CD14-positive monocyte (primary cell): Measurements from ENCODE around the gene SPTBN1. TPM values are rescaled to one million over a fixed set of nuclear protein-coding genes. Genes with fewer than 3 reads are reported as not detected.

Source experiments
- DNase-seq, 3 donors: peaks; one replicate each; pipeline ENCODE4 v3.0.0-alpha.2; 2011 to 2022
- H2AFZ ChIP-seq: 2 replicates; pipeline ENCODE4 v1.6.0; 2012; ENCODE audit warnings: mild to moderate bottlenecking, low read depth, low read length, inconsistent platforms; ENCODE audit not compliant: insufficient read depth, poor library complexity, severe bottlenecking
- H3K27ac ChIP-seq, 2 donors: 1 replicate in 1 of 2; 2 replicates in 1 of 2; pipeline ENCODE4 v1.5.1; 2012 to 2013; ENCODE audit warnings: low read length in 2 of 2, control low read depth in 1 of 2, inconsistent platforms in 1 of 2, low read depth in 1 of 2, mild to moderate bottlenecking in 1 of 2
- H3K27me3 ChIP-seq, 2 donors: one replicate each; pipeline versions ENCODE4 v1.6.0 to v1.6.1; 2011 to 2013; ENCODE audit warnings: low read length in 2 of 2; ENCODE audit not compliant: control insufficient read depth in 2 of 2, insufficient read depth in 2 of 2
- H3K36me3 ChIP-seq, 2 donors: replicated peaks in 1 of 2; 1 replicate in 1 of 2; 2 replicates in 1 of 2; pipeline versions ENCODE4 v1.5.1 to v1.6.1; 2012 to 2013; ENCODE audit warnings: low read length in 2 of 2, control low read depth in 1 of 2, inconsistent platforms in 1 of 2, mild to moderate bottlenecking in 1 of 2; ENCODE audit not compliant: insufficient read depth in 2 of 2, control insufficient read depth in 1 of 2
- H3K4me1 ChIP-seq, 2 donors: 1 replicate in 1 of 2; 2 replicates in 1 of 2; pipeline versions ENCODE4 v1.5.1 to v1.6.1; 2012 to 2013; ENCODE audit warnings: low read length in 2 of 2, control low read depth in 1 of 2, inconsistent platforms in 1 of 2, mild to moderate bottlenecking in 1 of 2, moderate library complexity in 1 of 2; ENCODE audit not compliant: insufficient read depth in 2 of 2, control insufficient read depth in 1 of 2
- H3K4me2 ChIP-seq: replicated peaks from 2 replicates; pipeline ENCODE3; 2012; ENCODE audit warnings: low read length, moderate library complexity, mild to moderate bottlenecking; ENCODE audit not compliant: poor library complexity, severe bottlenecking; ENCODE audit errors: extremely low read depth
- H3K4me3 ChIP-seq, 3 experiments: fragments of 200-600 bp in 1 of 3; sonication (generic) in 1 of 3; replicated peaks in 1 of 3; 1 replicate in 2 of 3; 2 replicates in 1 of 3; pipeline ENCODE4 v1.5.1; 2011 to 2013; ENCODE audit warnings: low read length in 3 of 3, mild to moderate bottlenecking in 3 of 3, control low read depth in 2 of 3, low read depth in 2 of 3, inconsistent platforms in 1 of 3, moderate library complexity in 1 of 3
- H3K79me2 ChIP-seq: 2 replicates; pipeline ENCODE4 v1.6.0; 2012; ENCODE audit warnings: mild to moderate bottlenecking, control low read depth, inconsistent platforms, low read length, moderate library complexity; ENCODE audit not compliant: insufficient read depth
- H3K9ac ChIP-seq: 2 replicates; pipeline ENCODE4 v1.6.0; 2017; ENCODE audit warnings: low read length, mild to moderate bottlenecking; ENCODE audit not compliant: insufficient read depth, poor library complexity, severe bottlenecking
- H3K9me3 ChIP-seq, 2 donors: replicated peaks in 1 of 2; 1 replicate in 1 of 2; 2 replicates in 1 of 2; pipeline versions ENCODE4 v1.5.1 to v1.6.1; 2012 to 2013; ENCODE audit warnings: low read length in 2 of 2, control low read depth in 1 of 2; ENCODE audit not compliant: control insufficient read depth in 1 of 2, insufficient read depth in 1 of 2
- H4K20me1 ChIP-seq: 2 replicates; pipeline ENCODE4 v1.6.0; 2012; ENCODE audit warnings: mild to moderate bottlenecking, low read length, control low read depth, moderate library complexity; ENCODE audit not compliant: insufficient read depth
- H3K27ac Mint-ChIP-seq, 7 donors: one replicate each; pipeline ENCODE4 v1.8.0; 2020; ENCODE audit warnings: mild to moderate bottlenecking in 7 of 7, mixed read lengths in 7 of 7, moderate library complexity in 6 of 7, inconsistent platforms in 2 of 7
- H3K27me3 Mint-ChIP-seq, 3 donors: one replicate each; pipeline ENCODE4 v1.8.0; 2021 to 2022; ENCODE audit warnings: low read depth in 3 of 3, mild to moderate bottlenecking in 3 of 3, mixed read lengths in 3 of 3, moderate library complexity in 3 of 3, inconsistent platforms in 1 of 3
- H3K36me3 Mint-ChIP-seq, 2 donors: one replicate each; pipeline ENCODE4 v1.8.0; 2020; ENCODE audit warnings: mixed read lengths in 2 of 2, inconsistent platforms in 1 of 2, mild to moderate bottlenecking in 1 of 2
- H3K4me1 Mint-ChIP-seq: one replicate; pipeline ENCODE4 v1.8.0; 2020; ENCODE audit warnings: mild to moderate bottlenecking, mixed read lengths
- H3K4me3 Mint-ChIP-seq, 2 donors: one replicate each; pipeline ENCODE4 v1.8.0; 2020; ENCODE audit warnings: mild to moderate bottlenecking in 2 of 2, mixed read lengths in 2 of 2, moderate library complexity in 1 of 2
- H3K9me3 Mint-ChIP-seq, 7 donors: one replicate each; pipeline ENCODE4 v1.8.0; 2020 to 2022; ENCODE audit warnings: mixed read lengths in 7 of 7, mild to moderate bottlenecking in 6 of 7, moderate library complexity in 6 of 7, inconsistent platforms in 2 of 7
- WGBS: methylation state at CpG from one replicate; pipeline ENCODE4 v1.1.5; 2013; ENCODE audit warnings: missing lambda C conversion rate; ENCODE audit not compliant: insufficient coverage; 5-methylcytosine and 5-hydroxymethylcytosine counted together
- intact Hi-C, 2 donors: fragments of 100-400 bp; cut with micrococcal nuclease; formaldehyde crosslinking; loops; one replicate each; pipeline versions ENCODE4 v1.15.0 to v1.15.1; 2023
- polyA plus RNA-seq, 3 donors: library from polyadenylated mRNA; depleted of rRNA in 1 of 3; unstranded in 2 of 3; stranded (reverse) in 1 of 3; fragments of 300-500 nt in 2 of 3; fragments of >200 nt in 1 of 3; fragmentation: Illumina TruSeq in 2 of 3; gene quantifications; 1 replicate in 2 of 3; 2 replicates in 1 of 3; pipeline ENCODE4 v1.2.3, GENCODE V29; 2012 to 2021
- TF ChIP-seq, protein P1 (sequence below): fragments of 200-600 bp; IDR thresholded peaks from one replicate; pipeline ENCODE4 v1.8.0; 2022; ENCODE audit warnings: antibody characterized with exemption, mild to moderate bottlenecking

The SPTBN1 gene
- polyA plus RNA-seq, 3 donors: 0.79 to 2.8 (median 1.7) TPM

DNA sequence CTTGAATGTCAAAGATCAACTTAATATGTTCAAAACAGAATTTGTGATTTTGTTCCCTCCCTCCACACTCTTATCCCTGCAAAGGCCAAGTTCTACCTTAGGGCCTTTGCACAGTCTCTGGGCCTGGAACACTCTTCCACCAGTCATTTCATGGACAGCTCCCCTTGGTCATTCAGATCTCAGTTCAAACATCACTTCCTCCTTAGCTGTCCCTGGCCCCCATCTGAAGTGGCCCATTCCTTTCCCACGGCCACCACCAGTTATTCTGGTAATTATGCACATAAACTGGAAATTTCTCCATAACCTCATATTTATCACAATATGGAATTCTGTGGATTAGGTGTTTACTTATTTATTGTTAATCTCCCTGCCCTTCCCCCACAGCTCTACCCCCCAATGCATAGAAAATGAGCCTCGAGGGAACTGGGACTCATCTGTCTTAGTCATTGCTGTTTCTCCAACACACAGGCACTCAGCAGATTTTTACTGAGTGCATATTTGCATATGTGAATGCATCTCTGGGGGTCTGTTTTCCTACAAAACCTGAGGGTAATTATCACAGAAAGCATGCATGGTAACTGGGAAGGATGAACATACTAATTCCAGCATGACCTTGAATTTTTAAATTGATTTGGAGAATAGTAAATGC, 35.5 kb upstream of the SPTBN1 start:
- peaks cover 0 to 2% of the 10 kb centered on the region in 2 donors for H3K4me1 ChIP-seq
- H3K4me1 Mint-ChIP-seq: peaks cover 9% of the 10 kb centered on the region
- no peak overlapping the region for H3K27ac ChIP-seq
- peaks cover 11 to 31% of the 10 kb centered on the region in 2 donors for H3K27me3 ChIP-seq
- WGBS: no CpG with 5 or more reads among the region's 2 CpGs
- H3K79me2 ChIP-seq: no peaks in the 10 kb centered on the region
- H3K4me3 ChIP-seq: no peak overlapping the region
- intact Hi-C loops: no loop called here
- H3K4me3 Mint-ChIP-seq: no peak overlapping the region
- H3K27ac Mint-ChIP-seq: no peak overlapping the region
- H3K27me3 Mint-ChIP-seq: peaks cover 12 to 21% (median 12%) of the 10 kb centered on the region in 3 donors
- peaks cover 5 to 16% (median 13%) of the 10 kb centered on the region in 7 donors for H3K9me3 Mint-ChIP-seq
- no peak overlapping the region for H3K9ac ChIP-seq
- H3K36me3 Mint-ChIP-seq: peaks cover 0 to 2% of the 10 kb centered on the region in 2 donors
- TF ChIP-seq, protein P1, sequence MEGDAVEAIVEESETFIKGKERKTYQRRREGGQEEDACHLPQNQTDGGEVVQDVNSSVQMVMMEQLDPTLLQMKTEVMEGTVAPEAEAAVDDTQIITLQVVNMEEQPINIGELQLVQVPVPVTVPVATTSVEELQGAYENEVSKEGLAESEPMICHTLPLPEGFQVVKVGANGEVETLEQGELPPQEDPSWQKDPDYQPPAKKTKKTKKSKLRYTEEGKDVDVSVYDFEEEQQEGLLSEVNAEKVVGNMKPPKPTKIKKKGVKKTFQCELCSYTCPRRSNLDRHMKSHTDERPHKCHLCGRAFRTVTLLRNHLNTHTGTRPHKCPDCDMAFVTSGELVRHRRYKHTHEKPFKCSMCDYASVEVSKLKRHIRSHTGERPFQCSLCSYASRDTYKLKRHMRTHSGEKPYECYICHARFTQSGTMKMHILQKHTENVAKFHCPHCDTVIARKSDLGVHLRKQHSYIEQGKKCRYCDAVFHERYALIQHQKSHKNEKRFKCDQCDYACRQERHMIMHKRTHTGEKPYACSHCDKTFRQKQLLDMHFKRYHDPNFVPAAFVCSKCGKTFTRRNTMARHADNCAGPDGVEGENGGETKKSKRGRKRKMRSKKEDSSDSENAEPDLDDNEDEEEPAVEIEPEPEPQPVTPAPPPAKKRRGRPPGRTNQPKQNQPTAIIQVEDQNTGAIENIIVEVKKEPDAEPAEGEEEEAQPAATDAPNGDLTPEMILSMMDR: no peak
- DNase-seq: no peak
- no peak overlapping the region for H3K4me2 ChIP-seq
- H4K20me1 ChIP-seq: no peaks in the 10 kb centered on the region
- H3K9me3 ChIP-seq: peaks cover 6 to 8% of the 10 kb centered on the region in 2 donors
- no peak overlapping the region for H2AFZ ChIP-seq
- no peaks in the 10 kb centered on the region for H3K36me3 ChIP-seq

DNA sequence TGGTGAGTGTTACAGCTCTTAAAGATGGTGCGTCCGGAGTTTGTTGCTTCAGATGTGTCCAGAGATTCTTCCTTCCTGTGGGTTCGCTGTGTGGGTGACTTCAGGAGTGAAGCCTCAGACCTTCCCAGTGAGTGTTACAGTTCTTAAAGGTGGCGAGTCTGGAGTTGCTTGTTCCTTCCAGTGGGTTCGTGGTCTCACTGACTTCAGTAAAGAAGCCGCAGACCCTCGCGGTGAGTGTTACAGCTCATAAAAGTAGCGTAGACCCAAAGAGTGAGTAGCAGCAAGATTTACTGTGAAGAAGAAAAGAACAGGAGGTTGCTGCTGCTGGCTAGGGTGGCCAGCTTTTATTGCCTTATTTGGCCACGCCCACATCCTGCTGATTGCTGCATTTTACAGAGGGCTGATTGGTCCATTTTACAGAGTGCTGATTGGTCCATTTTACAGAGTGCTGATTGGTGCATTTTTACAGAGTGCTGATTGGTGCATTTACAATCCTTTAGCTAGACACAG, 34.0 kb upstream of the SPTBN1 start:
- Mint-ChIP-seq H3K4me1 (peaks cover 6% of the 10 kb centered on the region), H3K27me3 (peaks cover 8 to 16% (median 9%) of the 10 kb centered on the region in 3 donors), H3K27ac (no peak overlapping the region), H3K9me3 (peaks cover 5 to 16% (median 13%) of the 10 kb centered on the region in 7 donors), H3K4me3 (peak overlapping the region; percentile 0 to 69), H3K36me3 (peaks cover 0 to 2% of the 10 kb centered on the region in 2 donors)
- TF ChIP-seq, protein P1: no peak
- Histone ChIP-seq H3K27me3 (peaks cover 7 to 29% of the 10 kb centered on the region in 2 donors), H2AFZ (peak overlapping the region; percentile 70), H3K9me3 (peaks cover 6 to 8% of the 10 kb centered on the region in 2 donors), H3K27ac (no peak overlapping the region), H3K4me3 (peak overlapping the region in 1 of 3 experiments; percentile 33), H3K4me1 (peaks cover 0 to 2% of the 10 kb centered on the region in 2 donors), H3K79me2 (no peaks in the 10 kb centered on the region), H3K4me2 (peak overlapping the region; percentile 44), H3K9ac (no peak overlapping the region), H3K36me3 (no peaks in the 10 kb centered on the region), H4K20me1 (no peaks in the 10 kb centered on the region)
- intact Hi-C loops: no loop called here
- WGBS: 14% methylated on average over 10 of the region's 10 CpGs
- DNase-seq: no peak
